ENCODE results near the gene C14orf132. TPM values are rescaled to one million over a fixed set of nuclear protein-coding genes. Genes with fewer than 3 reads are reported as not detected.
"Not testable (repeated sequence)": the region's sequence is repeated elsewhere in the genome, so short reads cannot be mapped to it uniquely, and the experiment has no call there.

C14orf132 gene
- total RNA-seq, 4 donors from 2014 or later = 7.8 to 16.9 (median 15.0) TPM

- no peak for DNase-seq (ENCODE audit: low spot score in 2 of 2)
- Histone ChIP-seq H3K36me3 (peaks cover 0 to 9% (median 0%) of the 10 kb centered on the region in 3 donors), H3K4me3 (no peak overlapping the region), H3K9me3 (no peaks in the 10 kb centered on the region), H3K27me3 (no peaks in the 10 kb centered on the region), H3K4me1 (no peaks in the 10 kb centered on the region), H3K27ac (no peak overlapping the region)
- WGBS, 2 donors = 64 to 100% methylated on average over 1 of the region's 1 CpG
- TF ChIP-seq EP300 (IDR thresholded peaks at IDR 0.05) (no peak), CTCF (IDR thresholded peaks at IDR 0.05) (no peak), POLR2A (IDR thresholded peaks at IDR 0.05) (no peak)
Observed at GRCh38 chr14:96069421-96069820, 30.3 kb downstream of the C14orf132 start.

- no peak for DNase-seq (ENCODE audit: low spot score in 2 of 2)
- no peaks in the 10 kb centered on the region for H3K27me3 ChIP-seq
- 90 to 94% methylated on average over 3 to 4 of the region's 4 CpGs for WGBS, 2 donors
Observed at GRCh38 chr14:96071561-96071960, 32.4 kb downstream of the C14orf132 start.

GRCh38 chr14:96072076-96072475 lies 32.9 kb downstream of the C14orf132 start:
- Histone ChIP-seq H3K27me3 (no peaks in the 10 kb centered on the region), H3K4me3 (no peak overlapping the region), H3K36me3 (peaks cover 0 to 9% (median 0%) of the 10 kb centered on the region in 3 donors), H3K27ac (no peak overlapping the region), H3K4me1 (no peaks in the 10 kb centered on the region), H3K9me3 (no peaks in the 10 kb centered on the region)
- TF ChIP-seq POLR2A (IDR thresholded peaks at IDR 0.05) = no peak
- TF ChIP-seq EP300 (IDR thresholded peaks at IDR 0.05) = no peak
- WGBS, 2 donors = 92% methylated on average over 10 of the region's 10 CpGs
- DNase-seq (ENCODE audit: low spot score in 2 of 2) = no peak

More at GRCh38 chr14:96071561-96071960, 32.4 kb downstream of the C14orf132 start:
- Histone ChIP-seq H3K36me3 (peaks cover 0 to 9% (median 0%) of the 10 kb centered on the region in 3 donors), H3K9me3 (no peaks in the 10 kb centered on the region), H3K4me1 (no peaks in the 10 kb centered on the region), H3K4me3 (no peak overlapping the region), H3K27ac (no peak overlapping the region)
- TF ChIP-seq POLR2A (IDR thresholded peaks at IDR 0.05) (no peak), EP300 (IDR thresholded peaks at IDR 0.05) (no peak), CTCF (IDR thresholded peaks at IDR 0.05) (no peak)

GRCh38 chr14:96072746-96073145 lies 33.6 kb downstream of the C14orf132 start:
- Histone ChIP-seq H3K27ac (no peak overlapping the region), H3K4me1 (no peaks in the 10 kb centered on the region), H3K4me3 (no peak overlapping the region), H3K36me3 (peaks cover 0 to 9% (median 0%) of the 10 kb centered on the region in 3 donors), H3K27me3 (no peaks in the 10 kb centered on the region), H3K9me3 (no peaks in the 10 kb centered on the region)
- DNase-seq (ENCODE audit: low spot score in 2 of 2) = no peak
- WGBS, 2 donors = 70 to 71% methylated on average over 6 of the region's 6 CpGs
- TF ChIP-seq EP300 (IDR thresholded peaks at IDR 0.05) = no peak
- TF ChIP-seq POLR2A (IDR thresholded peaks at IDR 0.05) = no peak
- TF ChIP-seq CTCF (IDR thresholded peaks at IDR 0.05) = no peak

- H3K27me3 ChIP-seq; H3K9me3 ChIP-seq; H3K27ac ChIP-seq; DNase-seq (ENCODE audit: low spot score in 2 of 2); H3K36me3 ChIP-seq; H3K4me3 ChIP-seq; H3K4me1 ChIP-seq: not testable (repeated sequence)
- WGBS, 2 donors = 70 to 83% methylated on average over 4 of the region's 4 CpGs
Observed at GRCh38 chr14:96073260-96074039, 34.3 kb downstream of the C14orf132 start.

GRCh38 chr14:96077983-96078624 lies 38.9 kb downstream of the C14orf132 start:
- no peak for DNase-seq (ENCODE audit: low spot score in 2 of 2)
- Histone ChIP-seq H3K4me1 (no peaks in the 10 kb centered on the region), H3K4me3 (no peak overlapping the region), H3K9me3 (no peaks in the 10 kb centered on the region), H3K27me3 (no peaks in the 10 kb centered on the region), H3K36me3 (no peaks in the 10 kb centered on the region), H3K27ac (no peak overlapping the region)
- WGBS, 2 donors = 71 to 77% methylated on average over 11 of the region's 11 CpGs
- TF ChIP-seq POLR2A (IDR thresholded peaks at IDR 0.05) (no peak), CTCF (IDR thresholded peaks at IDR 0.05) (no peak), EP300 (IDR thresholded peaks at IDR 0.05) (no peak)
